ENCODE measurements around the gene SSBP2. TPM values are rescaled to one million over a fixed set of nuclear protein-coding genes. Genes with fewer than 3 reads are reported as not detected.

SSBP2 gene
- total RNA-seq, 1 experiment from 2014 or later: 30.0 TPM

- Histone ChIP-seq H3K4me3 (no peak overlapping the region), H3K4me1 (no peaks in the 10 kb centered on the region; the same call in 1 of the 2 replicates), H3K27me3 (no peaks in the 10 kb centered on the region), H3K27ac (no peak overlapping the region), H3K9me3 (replicated peaks) (no peaks in the 10 kb centered on the region), H3K36me3 (no peaks in the 10 kb centered on the region)
- no peak for DNase-seq
Observed at GRCh38 chr5:81778642-81779041, 27.7 kb upstream of the SSBP2 start.

- Histone ChIP-seq H3K9me3 (replicated peaks) (no peaks in the 10 kb centered on the region), H3K27ac (no peak overlapping the region), H3K4me3 (no peak overlapping the region), H3K4me1 (no peaks in the 10 kb centered on the region), H3K36me3 (no peaks in the 10 kb centered on the region), H3K27me3 (no peaks in the 10 kb centered on the region)
- DNase-seq: no peak
Observed at GRCh38 chr5:81776258-81776657, 25.4 kb upstream of the SSBP2 start.

- Histone ChIP-seq H3K36me3 (no peaks in the 10 kb centered on the region), H3K27me3 (no peaks in the 10 kb centered on the region), H3K9me3 (replicated peaks) (no peaks in the 10 kb centered on the region), H3K4me3 (no peak overlapping the region), H3K4me1 (no peaks in the 10 kb centered on the region), H3K27ac (no peak overlapping the region)
- no peak for DNase-seq
Observed at GRCh38 chr5:81774374-81774773, 23.5 kb upstream of the SSBP2 start.

GRCh38 chr5:81773574-81773973 is 22.7 kb upstream of the SSBP2 start:
- no peak overlapping the region for H3K4me3 ChIP-seq

GRCh38 chr5:81773161-81773560 is 22.3 kb upstream of the SSBP2 start:
- H3K36me3 ChIP-seq: no peaks in the 10 kb centered on the region
- no peak overlapping the region for H3K4me3 ChIP-seq
- H3K27me3 ChIP-seq: no peaks in the 10 kb centered on the region
- DNase-seq: no peak
- no peaks in the 10 kb centered on the region for H3K9me3 ChIP-seq (replicated peaks)
- no peak overlapping the region for H3K27ac ChIP-seq
- H3K4me1 ChIP-seq: no peaks in the 10 kb centered on the region

More at GRCh38 chr5:81773574-81773973, 22.7 kb upstream of the SSBP2 start:
- no peak for DNase-seq
- H3K27me3 ChIP-seq: no peaks in the 10 kb centered on the region
- no peaks in the 10 kb centered on the region for H3K4me1 ChIP-seq
- no peak overlapping the region for H3K27ac ChIP-seq
- no peaks in the 10 kb centered on the region for H3K36me3 ChIP-seq
- H3K9me3 ChIP-seq (replicated peaks): no peaks in the 10 kb centered on the region

- Histone ChIP-seq H3K9me3 (replicated peaks) (no peaks in the 10 kb centered on the region), H3K4me1 (no peaks in the 10 kb centered on the region), H3K36me3 (no peaks in the 10 kb centered on the region), H3K4me3 (no peak overlapping the region), H3K27me3 (no peaks in the 10 kb centered on the region), H3K27ac (no peak overlapping the region)
- no peak for DNase-seq
Observed at GRCh38 chr5:81772488-81772887, 21.6 kb upstream of the SSBP2 start.

GRCh38 chr5:81768935-81769452 is 18.1 kb upstream of the SSBP2 start:
- no peaks in the 10 kb centered on the region for H3K4me1 ChIP-seq
- H3K27me3 ChIP-seq: no peaks in the 10 kb centered on the region
- H3K36me3 ChIP-seq: no peaks in the 10 kb centered on the region
- H3K9me3 ChIP-seq (replicated peaks): no peaks in the 10 kb centered on the region
- H3K27ac ChIP-seq: no peak overlapping the region
- H3K4me3 ChIP-seq: no peak overlapping the region
- DNase-seq: no peak

GRCh38 chr5:81767938-81768337 is 17.0 kb upstream of the SSBP2 start:
- no peak for DNase-seq
- Histone ChIP-seq H3K36me3 (no peaks in the 10 kb centered on the region), H3K4me1 (no peaks in the 10 kb centered on the region), H3K9me3 (replicated peaks) (no peaks in the 10 kb centered on the region), H3K4me3 (no peak overlapping the region), H3K27me3 (no peaks in the 10 kb centered on the region), H3K27ac (no peak overlapping the region)

GRCh38 chr5:81767097-81767496 is 16.2 kb upstream of the SSBP2 start:
- no peaks in the 10 kb centered on the region for H3K36me3 ChIP-seq
- no peaks in the 10 kb centered on the region for H3K4me1 ChIP-seq
- DNase-seq: no peak

GRCh38 chr5:81766611-81767010 is 15.7 kb upstream of the SSBP2 start:
- Histone ChIP-seq H3K27me3 (no peaks in the 10 kb centered on the region), H3K27ac (no peak overlapping the region), H3K9me3 (replicated peaks) (no peaks in the 10 kb centered on the region), H3K36me3 (no peaks in the 10 kb centered on the region), H3K4me3 (no peak overlapping the region), H3K4me1 (no peaks in the 10 kb centered on the region)
- DNase-seq: no peak

More at GRCh38 chr5:81767097-81767496, 16.2 kb upstream of the SSBP2 start:
- Histone ChIP-seq H3K4me3 (no peak overlapping the region), H3K27me3 (no peaks in the 10 kb centered on the region), H3K27ac (no peak overlapping the region), H3K9me3 (replicated peaks) (no peaks in the 10 kb centered on the region)

- no peak for DNase-seq
- Histone ChIP-seq H3K36me3 (no peaks in the 10 kb centered on the region), H3K4me1 (no peaks in the 10 kb centered on the region), H3K27ac (no peak overlapping the region), H3K27me3 (no peaks in the 10 kb centered on the region), H3K9me3 (replicated peaks) (no peaks in the 10 kb centered on the region), H3K4me3 (no peak overlapping the region)
Observed at GRCh38 chr5:81763294-81763928, 12.5 kb upstream of the SSBP2 start.

- H3K27ac ChIP-seq: no peak overlapping the region
- H3K36me3 ChIP-seq: no peaks in the 10 kb centered on the region
- no peak overlapping the region for H3K4me3 ChIP-seq
- no peaks in the 10 kb centered on the region for H3K27me3 ChIP-seq
- no peaks in the 10 kb centered on the region for H3K4me1 ChIP-seq
- DNase-seq: no peak
- H3K9me3 ChIP-seq (replicated peaks): no peaks in the 10 kb centered on the region
Observed at GRCh38 chr5:81762853-81763252, 12.0 kb upstream of the SSBP2 start.

- no peaks in the 10 kb centered on the region for H3K9me3 ChIP-seq (replicated peaks)
- H3K27me3 ChIP-seq: no peaks in the 10 kb centered on the region
- no peaks in the 10 kb centered on the region for H3K36me3 ChIP-seq
- no peak overlapping the region for H3K4me3 ChIP-seq
- DNase-seq: no peak
- no peak overlapping the region for H3K27ac ChIP-seq
- H3K4me1 ChIP-seq: no peaks in the 10 kb centered on the region
Observed at GRCh38 chr5:81762401-81762800, 11.5 kb upstream of the SSBP2 start.

- H3K36me3 ChIP-seq: no peaks in the 10 kb centered on the region
Observed at GRCh38 chr5:81761970-81762369, 11.1 kb upstream of the SSBP2 start.

GRCh38 chr5:81761270-81761669 is 10.4 kb upstream of the SSBP2 start:
- no peak overlapping the region for H3K4me3 ChIP-seq
- no peak for DNase-seq

More at GRCh38 chr5:81761970-81762369, 11.1 kb upstream of the SSBP2 start:
- H3K9me3 ChIP-seq (replicated peaks): no peaks in the 10 kb centered on the region
- H3K4me1 ChIP-seq: no peaks in the 10 kb centered on the region
- no peak for DNase-seq
- no peaks in the 10 kb centered on the region for H3K27me3 ChIP-seq
- H3K4me3 ChIP-seq: no peak overlapping the region
- no peak overlapping the region for H3K27ac ChIP-seq

GRCh38 chr5:81760521-81760920 is 9.6 kb upstream of the SSBP2 start:
- H3K4me3 ChIP-seq: no peak overlapping the region
- no peaks in the 10 kb centered on the region for H3K9me3 ChIP-seq (replicated peaks)
- H3K27ac ChIP-seq: no peak overlapping the region
- DNase-seq: no peak
- no peaks in the 10 kb centered on the region for H3K36me3 ChIP-seq
- H3K27me3 ChIP-seq: no peaks in the 10 kb centered on the region
- peaks cover 6% of the 10 kb centered on the region for H3K4me1 ChIP-seq

More at GRCh38 chr5:81761270-81761669, 10.4 kb upstream of the SSBP2 start:
- Histone ChIP-seq H3K36me3 (no peaks in the 10 kb centered on the region), H3K27me3 (no peaks in the 10 kb centered on the region), H3K27ac (no peak overlapping the region), H3K9me3 (replicated peaks) (no peaks in the 10 kb centered on the region), H3K4me1 (no peaks in the 10 kb centered on the region)

Measured in SJCRH30 (cell line).